H1 (cell line): ENCODE results near the gene SPDEF. TPM values are rescaled to one million over a fixed set of nuclear protein-coding genes. Genes with fewer than 3 reads are reported as not detected.

ENCODE experiments used
- CTCF ChIA-PET: fragments of 300-600 bp; sonication (Branson Sonifier 250); formaldehyde crosslinking; loops from one replicate; lab custom pipeline; 2021; ENCODE audit not compliant: partially characterized antibody; lab: Charles Lee
- POLR2A ChIA-PET: fragments of 300-600 bp; sonication (Branson Sonifier 250); formaldehyde crosslinking; loops from one replicate; lab custom pipeline; 2021; ENCODE audit warnings: inconsistent platforms; ENCODE audit not compliant: partially characterized antibody; lab: Charles Lee
- DNase-seq, 2 experiments: peaks; one replicate each; pipeline versions ENCODE4 v3.0.0 to v3.0.0-alpha.2; 2010 to 2022; ENCODE audit warnings: low spot score in 2 of 2, low read depth in 1 of 2, mixed read lengths in 1 of 2
- FAIRE-seq: peaks from 2 replicates; lab custom pipeline; 2011; peaks lifted over from hg19 to GRCh38; lab: Jason Lieb, UNC
- H2AFZ ChIP-seq: 2 replicates; pipeline ENCODE4 v1.8.1; 2012; ENCODE audit warnings: low read length, inconsistent platforms
- H2AK5ac ChIP-seq: 2 replicates; pipeline ENCODE4 v1.6.1; 2013; ENCODE audit warnings: low read depth, low read length
- H2BK120ac ChIP-seq: replicated peaks from 2 replicates; pipeline ENCODE3; 2013; ENCODE audit warnings: low read depth, low read length, inconsistent platforms
- H2BK12ac ChIP-seq: 2 replicates; pipeline ENCODE4 v1.6.1; 2013; ENCODE audit warnings: low read depth, low read length
- H2BK15ac ChIP-seq: 2 replicates; pipeline ENCODE4 v1.6.1; 2013; ENCODE audit warnings: low read length
- H2BK20ac ChIP-seq: 2 replicates; pipeline ENCODE4 v1.6.1; 2013; ENCODE audit warnings: low read length
- H2BK5ac ChIP-seq: 2 replicates; pipeline ENCODE4 v1.6.1; 2013; ENCODE audit warnings: low read depth, low read length
- H3K14ac ChIP-seq: 2 replicates; pipeline ENCODE4 v1.6.1; 2013; ENCODE audit warnings: inconsistent platforms; ENCODE audit not compliant: insufficient read length
- H3K18ac ChIP-seq: 2 replicates; pipeline ENCODE4 v1.6.1; 2013; ENCODE audit warnings: low read length; ENCODE audit errors: extremely low read depth
- H3K23ac ChIP-seq: 2 replicates; pipeline ENCODE4 v1.6.1; 2013; ENCODE audit warnings: inconsistent platforms; ENCODE audit not compliant: insufficient read length
- H3K23me2 ChIP-seq: 2 replicates; pipeline ENCODE4 v1.6.1; 2013; ENCODE audit warnings: low read depth, low read length
- H3K27ac ChIP-seq: 2 replicates; pipeline ENCODE4 v1.6.1; 2011; ENCODE audit warnings: low read depth, low read length, inconsistent platforms
- H3K27me3 ChIP-seq, 4 experiments: replicated peaks in 1 of 4; 1 replicate in 1 of 4; 2 replicates in 3 of 4; pipeline versions ENCODE4 v1.6.1 to v1.8.1; 2011 to 2013; ENCODE audit warnings: low read length in 3 of 4, mild to moderate bottlenecking in 3 of 4, inconsistent platforms in 2 of 4, mixed read lengths in 2 of 4, moderate library complexity in 1 of 4; ENCODE audit not compliant: control insufficient read depth in 3 of 4, insufficient read depth in 3 of 4; ENCODE audit errors: extremely low read depth in 1 of 4
- H3K36me3 ChIP-seq, 4 experiments: 2 replicates each; pipeline versions ENCODE4 v1.6.1 to v1.8.1; 2011 to 2013; ENCODE audit warnings: mild to moderate bottlenecking in 4 of 4, low read length in 3 of 4, moderate library complexity in 2 of 4, control low read depth in 1 of 4, inconsistent platforms in 1 of 4; ENCODE audit not compliant: insufficient read depth in 4 of 4, control insufficient read depth in 2 of 4
- H3K4ac ChIP-seq: replicated peaks from 2 replicates; pipeline ENCODE3; 2013; ENCODE audit warnings: low read length, low read depth, mixed read lengths, inconsistent platforms; ENCODE audit not compliant: insufficient read length
- H3K4me1 ChIP-seq, 4 experiments: replicated peaks in 1 of 4; 1 replicate in 1 of 4; 2 replicates in 3 of 4; pipeline versions ENCODE4 v1.6.1 to v1.8.1; 2011 to 2013; ENCODE audit warnings: low read length in 3 of 4, inconsistent platforms in 2 of 4, mixed read lengths in 1 of 4; ENCODE audit not compliant: insufficient read depth in 4 of 4, control insufficient read depth in 3 of 4
- H3K4me2 ChIP-seq, 2 experiments: 2 replicates each; pipeline versions ENCODE4 v1.6.1 to v1.8.1; 2011 to 2013; ENCODE audit warnings: low read depth in 2 of 2, low read length in 2 of 2, control low read depth in 1 of 2, inconsistent platforms in 1 of 2, mild to moderate bottlenecking in 1 of 2; ENCODE audit not compliant: insufficient read depth in 1 of 2
- H3K4me3 ChIP-seq, 4 experiments: fragments of 200-600, 300-600 bp in 1 of 4; sonication (generic), shearing (Covaris generic), sonication (Bioruptor Twin) in 1 of 4; 2 replicates each; pipeline versions ENCODE4 v1.5.1 to v1.8.1; 2011 to 2016; ENCODE audit warnings: low read length in 4 of 4, low read depth in 3 of 4, control low read depth in 2 of 4, inconsistent platforms in 2 of 4, mild to moderate bottlenecking in 2 of 4, mixed read lengths in 1 of 4, moderate library complexity in 1 of 4; ENCODE audit not compliant: insufficient read depth in 2 of 4; ENCODE audit errors: extremely low read depth in 1 of 4
- H3K56ac ChIP-seq: replicated peaks from 2 replicates; pipeline ENCODE3; 2013; ENCODE audit warnings: low read depth, mild to moderate bottlenecking, mixed read lengths, low read length, inconsistent platforms; ENCODE audit not compliant: insufficient read length
- H3K79me1 ChIP-seq: 2 replicates; pipeline ENCODE4 v1.6.1; 2013; ENCODE audit warnings: low read depth, low read length, control low read depth
- H3K79me2 ChIP-seq, 2 experiments: 2 replicates each; pipeline versions ENCODE4 v1.6.1 to v1.8.1; 2012 to 2013; ENCODE audit warnings: low read length in 2 of 2, mild to moderate bottlenecking in 2 of 2, inconsistent platforms in 1 of 2; ENCODE audit not compliant: insufficient read depth in 2 of 2, control insufficient read depth in 1 of 2
- H3K9ac ChIP-seq, 4 experiments: replicated peaks in 1 of 4; 1 replicate in 1 of 4; 2 replicates in 3 of 4; pipeline versions ENCODE4 v1.6.1 to v1.8.1; 2011 to 2013; ENCODE audit warnings: low read depth in 3 of 4, low read length in 3 of 4, control low read depth in 2 of 4, mild to moderate bottlenecking in 2 of 4, moderate library complexity in 2 of 4, inconsistent platforms in 1 of 4; ENCODE audit errors: extremely low read depth in 1 of 4
- H3K9me3 ChIP-seq, 2 experiments: 2 replicates each; pipeline versions ENCODE4 v1.6.1 to v1.8.1; 2012 to 2013; ENCODE audit warnings: mild to moderate bottlenecking in 2 of 2, moderate library complexity in 2 of 2, control low read depth in 1 of 2, inconsistent platforms in 1 of 2, low read depth in 1 of 2, low read length in 1 of 2, mixed read lengths in 1 of 2; ENCODE audit not compliant: insufficient read depth in 2 of 2
- H4K20me1 ChIP-seq, 2 experiments: replicated peaks in 1 of 2; 2 replicates each; pipeline versions ENCODE3 to v1.8.1; 2011 to 2013; ENCODE audit warnings: inconsistent platforms in 2 of 2, low read length in 2 of 2, mild to moderate bottlenecking in 1 of 2; ENCODE audit not compliant: insufficient read depth in 2 of 2, control insufficient read depth in 1 of 2
- H4K5ac ChIP-seq: 2 replicates; pipeline ENCODE4 v1.6.1; 2013; ENCODE audit warnings: low read length, low read depth, mixed read lengths, inconsistent platforms; ENCODE audit not compliant: insufficient read length
- H4K8ac ChIP-seq: 2 replicates; pipeline ENCODE4 v1.8.0; 2013; ENCODE audit warnings: mild to moderate bottlenecking, moderate library complexity, low read length, inconsistent platforms; ENCODE audit not compliant: insufficient read depth; ENCODE audit errors: extremely low read depth
- H4K91ac ChIP-seq: replicated peaks from 2 replicates; pipeline ENCODE3; 2013; ENCODE audit warnings: low read length, mixed read lengths, inconsistent platforms; ENCODE audit not compliant: insufficient read length
- ASH2L ChIP-seq: fragments of 200-600, 300-600 bp; sonication (generic); IDR thresholded peaks from one replicate; pipeline ENCODE4 v1.7.1; 2017; ENCODE audit warnings: low read length
- BRCA1 ChIP-seq: IDR thresholded peaks from 2 replicates; pipeline ENCODE4 v1.6.1; 2012; ENCODE audit warnings: low read depth, low read length, improper control_type of control experiment
- CBX8 ChIP-seq: fragments of 300-800, 300-1000 bp; sonication (generic); IDR thresholded peaks from 2 replicates; pipeline ENCODE4 v1.7.1; 2016; ENCODE audit warnings: low read depth, low read length, borderline replicate concordance
- EGR1 ChIP-seq: IDR thresholded peaks from 2 replicates; pipeline ENCODE4 v1.6.1; 2011; ENCODE audit warnings: low read depth, low read length, borderline replicate concordance
- EZH2 ChIP-seq: fragments of 200-600 bp; sonication (generic); IDR thresholded peaks from 2 replicates; pipeline ENCODE4 v1.7.1; 2012; ENCODE audit warnings: low read depth, mild to moderate bottlenecking, moderate library complexity, low read length, inconsistent platforms; ENCODE audit not compliant: severe bottlenecking
- NRF1 ChIP-seq: IDR thresholded peaks from 2 replicates; pipeline ENCODE4 v1.6.1; 2011; ENCODE audit warnings: mild to moderate bottlenecking, low read depth, low read length, improper control_type of control experiment
- POLR2A ChIP-seq, 2 experiments: IDR thresholded peaks; 1 replicate in 1 of 2; 2 replicates in 1 of 2; pipeline ENCODE4 v1.6.1; 2011; ENCODE audit warnings: low read depth in 2 of 2, low read length in 2 of 2, mild to moderate bottlenecking in 2 of 2; ENCODE audit errors: control extremely low read depth in 1 of 2
- RAD21 ChIP-seq, 2 experiments: IDR thresholded peaks in 1 of 2; conservative IDR thresholded peaks in 1 of 2; 2 replicates each; pipeline ENCODE4 v1.6.1; 2011; ENCODE audit warnings: low read depth in 2 of 2, low read length in 2 of 2, improper control_type of control experiment in 1 of 2, inconsistent platforms in 1 of 2, mild to moderate bottlenecking in 1 of 2, moderate library complexity in 1 of 2
- SIRT6 ChIP-seq: IDR thresholded peaks from one replicate; pipeline ENCODE4 v1.7.1; 2012; ENCODE audit warnings: low read length, inconsistent platforms
- WGBS, 2 experiments: shearing (Covaris generic) in 1 of 2; methylation state at CpG; one replicate each; pipeline versions ENCODE4 v1.1.6 to v1.1.7; 2013 to 2015; ENCODE audit warnings: low lambda C conversion rate in 2 of 2, mixed read lengths in 2 of 2, inconsistent platforms in 1 of 2, low coverage in 1 of 2, missing lambda C conversion rate in 1 of 2; ENCODE audit not compliant: insufficient replicate concordance in 2 of 2, insufficient coverage in 1 of 2, insufficient read length in 1 of 2; ENCODE audit errors: extremely low coverage in 1 of 2, missing lambda C conversion rate in 1 of 2; 5-methylcytosine and 5-hydroxymethylcytosine counted together
- polyA plus RNA-seq, 7 experiments: library from polyadenylated mRNA; depleted of rRNA in 3 of 7; stranded (reverse) in 5 of 7; unstranded in 2 of 7; fragments of >200 nt in 5 of 7; fragments of 200-250 nt in 2 of 7; gene quantifications; 1 replicate in 5 of 7; 2 replicates in 1 of 7; 4 replicates in 1 of 7; pipeline versions ENCODE4 v1.2.1 to v1.2.3, GENCODE V29; 2011 to 2013; ENCODE audit warnings: missing spikeins in 2 of 7, mixed read lengths in 2 of 7
- total RNA-seq: library from RNA; stranded (reverse); fragmentation: NEBNext Ultra II Directional; extraction: Animal tissue kit (Norgen Biotek cat#: 25700); gene quantifications from 2 replicates; pipeline ENCODE4 v1.2.1, GENCODE V29; 2021

SPDEF gene
- total and polyA plus RNA-seq, 2 of the 8 experiments (the other 6 are each of a cell fraction or from before 2014, with no cell fraction given): 0.15 to 0.30 TPM

GRCh38 chr6:34551720-34552119 lies 4.4 kb downstream of the SPDEF start:
- Histone ChIP-seq H3K9me3 (no peaks in the 10 kb centered on the region), H2AK5ac (no peak overlapping the region), H3K4me3 (no peak overlapping the region), H2AFZ (no peak overlapping the region), H2BK12ac (no peak overlapping the region), H2BK20ac (no peak overlapping the region), H3K36me3 (no peaks in the 10 kb centered on the region), H3K14ac (no peak overlapping the region), H3K27ac (no peak overlapping the region), H3K27me3 (no peaks in the 10 kb centered on the region), H3K9ac (no peak overlapping the region), H2BK5ac (peak overlapping the region; percentile 21; the same call in 1 of the 2 replicates), H3K18ac (no peak overlapping the region), H4K91ac (no peak overlapping the region), H3K23me2 (no peaks in the 10 kb centered on the region), H4K5ac (no peak overlapping the region), H3K4me1 (peaks cover 0 to 4% (median 0%) of the 10 kb centered on the region in 4 experiments; a peak in 1 of 7 replicates), H3K4me2 (no peak overlapping the region), H3K79me1 (no peaks in the 10 kb centered on the region), H3K4ac (no peak overlapping the region), H4K20me1 (peaks cover 0 to 1% of the 10 kb centered on the region in 2 experiments), H3K23ac (no peak overlapping the region), H2BK120ac (no peak overlapping the region), H3K56ac (no peak overlapping the region), H3K79me2 (no peaks in the 10 kb centered on the region), H2BK15ac (no peak overlapping the region), H4K8ac (no peak overlapping the region; the same call in 1 of the 2 replicates)
- ChIA-PET CTCF (no interaction called here), POLR2A (interaction anchor here (1.2 kb wide), 1 partner anchor 20 kb away, joined by 4 read pairs; no protein-coding TSS in a partner anchor)
- TF ChIP-seq SIRT6 (no peak), ASH2L (no peak), EZH2 (no peak), POLR2A (IDR thresholded peaks at IDR 0.05; ENCODE audit: control extremely low read depth in 1 of 2, low read depth in 2 of 2, low read length in 2 of 2) (no peak), BRCA1 (no peak), NRF1 (no peak), RAD21 (IDR thresholded peaks at IDR 0.05 in 1 of 2, conservative IDR thresholded peaks at IDR 0.05 in 1 of 2; ENCODE audit: low read depth in 2 of 2, low read length in 2 of 2) (no peak), CBX8 (no peak), EGR1 (no peak)
- no peak for DNase-seq
- FAIRE-seq: no peak
- WGBS, 2 experiments: 89% methylated on average over 8 of the region's 8 CpGs; no CpG with 5 or more reads in 1 of the 2 experiments
